ENCODE results near the gene ODAD2. TPM values are rescaled to one million over a fixed set of nuclear protein-coding genes. Genes with fewer than 3 reads are reported as not detected.
"Not testable (repeated sequence)": the region's sequence is repeated elsewhere in the genome, so short reads cannot be mapped to it uniquely, and the experiment has no call there.

Gene ODAD2
- total RNA-seq, 1 experiment from 2014 or later = 3.9 TPM

DNA sequence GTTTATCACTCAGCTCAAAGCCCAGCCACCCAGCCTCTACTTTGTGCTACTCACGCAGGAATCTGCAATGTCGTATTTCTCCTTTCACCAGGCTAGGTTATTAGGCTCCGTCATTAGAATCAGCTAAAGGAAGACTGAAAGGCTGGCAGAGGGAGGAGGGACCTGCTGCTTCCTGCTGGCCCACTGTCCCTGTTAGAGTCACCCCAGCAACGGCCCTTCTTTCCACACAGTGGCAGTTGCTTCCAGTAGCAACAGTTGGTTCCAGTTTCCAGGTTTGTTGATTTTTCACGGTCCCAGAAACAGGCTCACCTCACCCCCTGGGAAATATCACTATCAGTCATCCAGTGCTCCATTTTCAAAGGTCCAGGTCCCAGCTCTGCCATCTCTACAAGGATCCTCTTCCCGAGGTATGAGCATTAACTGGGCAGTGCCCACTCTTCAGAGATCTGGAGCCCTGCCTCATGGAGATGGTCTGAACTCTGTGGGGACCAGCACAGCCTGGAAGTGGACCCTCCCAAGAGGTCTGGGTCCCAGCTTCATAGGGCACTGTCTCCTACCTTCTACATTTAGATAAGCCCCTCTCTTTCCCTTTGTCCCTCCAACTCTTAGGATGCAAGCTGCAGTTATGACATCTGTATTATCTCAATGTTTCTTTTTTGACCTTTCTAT is 15.9 kb downstream of the ODAD2 start:
- DNase-seq = no peak
- no peaks in the 10 kb centered on the region; the same call in 1 of the 2 replicates for H3K9me3 ChIP-seq
- H3K4me3 ChIP-seq = no peak overlapping the region
- H3K27me3 ChIP-seq = no peaks in the 10 kb centered on the region
- H3K36me3 ChIP-seq = no peaks in the 10 kb centered on the region

GRCh38 chr10:27981744-27982143 is 17.1 kb downstream of the ODAD2 start:
- no peak for DNase-seq
- H3K36me3 ChIP-seq = no peaks in the 10 kb centered on the region
- no peak overlapping the region for H3K4me3 ChIP-seq
- H3K27me3 ChIP-seq = no peaks in the 10 kb centered on the region
- H3K9me3 ChIP-seq = no peaks in the 10 kb centered on the region; the same call in 1 of the 2 replicates

GRCh38 chr10:27970795-27971194 is 28.1 kb downstream of the ODAD2 start:
- not testable (repeated sequence) for DNase-seq, H3K27me3 ChIP-seq

GRCh38 chr10:27969931-27970330 is 28.9 kb downstream of the ODAD2 start:
- not testable (repeated sequence) for H3K27me3 ChIP-seq, H3K9me3 ChIP-seq, H3K36me3 ChIP-seq, H3K4me3 ChIP-seq, DNase-seq

More at GRCh38 chr10:27970795-27971194, 28.1 kb downstream of the ODAD2 start:
- not testable (repeated sequence) for H3K9me3 ChIP-seq, H3K4me3 ChIP-seq, H3K36me3 ChIP-seq

GRCh38 chr10:27959093-27959715 is 39.7 kb downstream of the ODAD2 start:
- H3K4me3 ChIP-seq = no peak overlapping the region
- H3K9me3 ChIP-seq = no peaks in the 10 kb centered on the region
- H3K36me3 ChIP-seq = no peaks in the 10 kb centered on the region
- H3K27me3 ChIP-seq = no peaks in the 10 kb centered on the region
- DNase-seq = peak; percentile 68

DNA sequence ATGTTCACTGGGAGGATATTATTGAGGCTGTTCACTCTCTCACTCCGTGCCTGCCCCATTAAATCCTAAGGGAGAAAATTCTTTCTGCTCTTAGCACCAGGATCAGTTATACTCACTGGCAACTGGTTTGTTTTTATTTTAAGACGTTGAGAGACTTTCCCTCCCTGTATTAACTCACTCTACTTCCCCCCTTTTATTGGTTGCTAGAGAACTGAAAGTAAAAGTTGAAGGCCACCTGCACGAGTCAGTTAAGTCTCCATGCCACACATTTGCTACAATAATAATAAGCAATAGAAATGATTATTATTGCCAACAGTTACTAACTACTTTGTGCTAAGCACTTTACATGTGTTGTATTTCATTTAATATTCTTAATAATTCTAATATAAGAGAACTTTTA is 40.5 kb downstream of the ODAD2 start:
- DNase-seq = not testable (repeated sequence)

DNA sequence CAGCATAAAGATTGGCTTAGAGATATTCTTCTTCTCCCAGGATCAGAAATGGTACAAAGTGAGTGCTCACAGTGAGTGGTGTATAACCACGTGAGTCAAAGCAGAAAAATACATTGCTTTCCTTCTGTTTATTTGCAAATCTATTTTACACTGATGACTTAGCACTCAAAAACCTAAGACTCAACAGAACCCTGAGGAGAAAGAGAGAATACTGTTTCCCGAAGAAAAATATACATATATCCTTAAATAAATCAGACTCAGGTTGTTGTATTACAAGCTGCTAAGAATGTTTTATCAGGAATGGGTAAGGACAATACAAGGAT is 48.7 kb downstream of the ODAD2 start:
- no peak for DNase-seq
- no peaks in the 10 kb centered on the region for H3K36me3 ChIP-seq
- H3K4me3 ChIP-seq = no peak overlapping the region
- H3K27me3 ChIP-seq = no peaks in the 10 kb centered on the region
- H3K9me3 ChIP-seq = no peaks in the 10 kb centered on the region

More for the DNA sequence above, 40.5 kb downstream of the ODAD2 start:
- not testable (repeated sequence) for H3K27me3 ChIP-seq, H3K9me3 ChIP-seq, H3K4me3 ChIP-seq, H3K36me3 ChIP-seq

- H3K4me3 ChIP-seq = no peak overlapping the region
- H3K36me3 ChIP-seq = no peaks in the 10 kb centered on the region
- DNase-seq = peak; percentile 29
- no peaks in the 10 kb centered on the region for H3K9me3 ChIP-seq
- H3K27me3 ChIP-seq = no peaks in the 10 kb centered on the region
Observed at GRCh38 chr10:27949528-27950241, 49.2 kb downstream of the ODAD2 start.

DNA sequence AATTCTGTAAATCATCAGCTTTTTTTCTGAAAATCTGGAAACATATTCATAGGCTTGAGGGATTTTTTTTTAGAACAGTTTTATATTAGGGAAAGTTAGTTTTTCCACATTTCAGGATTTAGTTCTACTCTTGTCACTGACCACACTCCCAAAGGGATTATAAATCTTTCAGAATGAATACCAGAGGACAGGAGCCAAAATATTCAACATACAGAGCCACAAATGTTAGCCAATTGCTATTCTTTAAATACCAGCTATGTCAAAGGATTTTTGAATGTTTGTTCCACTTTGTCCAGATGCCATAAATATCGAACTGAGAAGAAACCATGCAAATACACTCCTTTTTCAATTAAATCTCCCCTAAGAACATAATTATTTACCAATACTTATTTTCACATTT is 50.7 kb downstream of the ODAD2 start:
- DNase-seq = no peak
- Histone ChIP-seq H3K9me3 (no peaks in the 10 kb centered on the region), H3K27me3 (no peaks in the 10 kb centered on the region), H3K4me3 (no peak overlapping the region), H3K36me3 (no peaks in the 10 kb centered on the region)

GRCh38 chr10:27947540-27947939 is 51.3 kb downstream of the ODAD2 start:
- DNase-seq = no peak
- Histone ChIP-seq H3K36me3 (no peaks in the 10 kb centered on the region), H3K4me3 (no peak overlapping the region), H3K27me3 (no peaks in the 10 kb centered on the region), H3K9me3 (no peaks in the 10 kb centered on the region)

- Histone ChIP-seq H3K36me3 (no peaks in the 10 kb centered on the region), H3K9me3 (no peaks in the 10 kb centered on the region), H3K27me3 (no peaks in the 10 kb centered on the region), H3K4me3 (peak overlapping the region; percentile 5; the same call in 1 of the 2 replicates)
- DNase-seq = peak; percentile 97
Observed at GRCh38 chr10:27944005-27944404, 54.9 kb downstream of the ODAD2 start.

- H3K27me3 ChIP-seq = no peaks in the 10 kb centered on the region
- H3K36me3 ChIP-seq = no peaks in the 10 kb centered on the region
- H3K9me3 ChIP-seq = peaks cover 3% of the 10 kb centered on the region; the same call in 1 of the 2 replicates
- DNase-seq = no peak
- H3K4me3 ChIP-seq = no peak overlapping the region
Observed at GRCh38 chr10:27914888-27915287, 84.0 kb downstream of the ODAD2 start.

- no peak for DNase-seq
- Histone ChIP-seq H3K9me3 (peaks cover 3% of the 10 kb centered on the region; the same call in 1 of the 2 replicates), H3K36me3 (no peaks in the 10 kb centered on the region)
Observed at GRCh38 chr10:27912231-27912630, 86.6 kb downstream of the ODAD2 start.

GRCh38 chr10:27911539-27911938 is 87.3 kb downstream of the ODAD2 start:
- no peak overlapping the region for H3K4me3 ChIP-seq
- no peaks in the 10 kb centered on the region for H3K27me3 ChIP-seq
- DNase-seq = no peak
- H3K9me3 ChIP-seq = peaks cover 3% of the 10 kb centered on the region; the same call in 1 of the 2 replicates
- no peaks in the 10 kb centered on the region for H3K36me3 ChIP-seq

More at GRCh38 chr10:27912231-27912630, 86.6 kb downstream of the ODAD2 start:
- Histone ChIP-seq H3K4me3 (no peak overlapping the region), H3K27me3 (no peaks in the 10 kb centered on the region)

GRCh38 chr10:27911011-27911410 is 87.9 kb downstream of the ODAD2 start:
- DNase-seq = no peak
- no peak overlapping the region for H3K4me3 ChIP-seq
- no peaks in the 10 kb centered on the region for H3K27me3 ChIP-seq
- H3K9me3 ChIP-seq = peaks cover 3% of the 10 kb centered on the region; the same call in 1 of the 2 replicates
- no peaks in the 10 kb centered on the region for H3K36me3 ChIP-seq

DNA sequence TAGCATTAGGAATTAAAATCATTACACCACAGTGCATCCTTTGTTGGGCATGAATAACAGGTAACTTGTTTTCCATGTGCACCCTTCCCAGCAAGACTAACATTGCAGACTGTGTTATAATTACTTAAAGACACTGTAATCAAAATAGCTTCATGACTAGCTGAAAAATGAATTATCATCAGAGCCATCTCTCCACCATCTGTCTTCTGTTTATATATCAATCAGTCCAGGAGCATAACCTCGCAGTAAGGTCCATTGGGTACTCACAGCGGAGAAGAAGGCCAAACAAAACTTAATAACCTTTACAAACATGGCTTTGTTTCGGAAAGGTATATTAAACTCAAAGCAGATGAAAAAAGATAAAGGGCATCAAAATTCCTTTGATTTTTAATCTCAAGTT is 90.6 kb downstream of the ODAD2 start:
- DNase-seq = no peak
- no peak overlapping the region for H3K4me3 ChIP-seq
- H3K36me3 ChIP-seq = no peaks in the 10 kb centered on the region; the same call in 1 of the 2 replicates
- H3K27me3 ChIP-seq = no peaks in the 10 kb centered on the region
- peaks cover 3% of the 10 kb centered on the region; the same call in 1 of the 2 replicates for H3K9me3 ChIP-seq

GRCh38 chr10:27899485-27899884 is 99.4 kb downstream of the ODAD2 start:
- not testable (repeated sequence) for H3K9me3 ChIP-seq, H3K27me3 ChIP-seq, DNase-seq, H3K36me3 ChIP-seq, H3K4me3 ChIP-seq
